Loucy (cell line): Measurements from ENCODE around the gene GABRA4.

Experiments used
- H2AFZ ChIP-seq: fragments of 200-600 bp; sonication (generic); 2 replicates; pipeline ENCODE4 v1.6.0; 2016; ENCODE audit warnings: antibody characterized with exemption, mild to moderate bottlenecking, low read length, moderate library complexity
- H3F3A ChIP-seq: fragments of 200-600 bp; 2 replicates; pipeline ENCODE4 v1.6.0; 2016; ENCODE audit warnings: antibody characterized with exemption, low read depth, mild to moderate bottlenecking
- H3K27me3 ChIP-seq: fragments of 200-600 bp; sonication (generic); 2 replicates; pipeline ENCODE4 v1.6.1; 2014; ENCODE audit warnings: low read length, mild to moderate bottlenecking; ENCODE audit not compliant: insufficient read depth, poor library complexity, severe bottlenecking
- H3K36me3 ChIP-seq: fragments of 200-600 bp; sonication (generic); 2 replicates; pipeline ENCODE4 v1.6.1; 2016; ENCODE audit warnings: low read length; ENCODE audit not compliant: insufficient read depth
- H3K4me1 ChIP-seq: fragments of 200-600 bp; sonication (generic); 2 replicates; pipeline ENCODE4 v1.5.1; 2014; ENCODE audit warnings: low read length, mild to moderate bottlenecking; ENCODE audit not compliant: insufficient read depth, poor library complexity, severe bottlenecking
- H3K4me2 ChIP-seq: fragments of 200-600 bp; sonication (generic); 2 replicates; pipeline ENCODE4 v1.6.0; 2014; ENCODE audit warnings: antibody characterized with exemption, low read length, low read depth, mild to moderate bottlenecking; ENCODE audit not compliant: poor library complexity, severe bottlenecking
- H3K4me3 ChIP-seq: fragments of 200-600 bp; sonication (generic); 2 replicates; pipeline ENCODE4 v1.5.1; 2014; ENCODE audit warnings: low read length, mild to moderate bottlenecking, mixed read lengths; ENCODE audit not compliant: poor library complexity, severe bottlenecking
- H3K79me2 ChIP-seq: fragments of 200-600 bp; sonication (generic); 2 replicates; pipeline ENCODE4 v1.6.1; 2014; ENCODE audit warnings: low read length; ENCODE audit not compliant: insufficient read depth
- H3K9ac ChIP-seq: fragments of 200-600 bp; sonication (generic); 2 replicates; pipeline ENCODE4 v1.6.0; 2014; ENCODE audit warnings: mild to moderate bottlenecking, low read depth, low read length, moderate library complexity; ENCODE audit not compliant: poor library complexity, severe bottlenecking
- H3K9me2 ChIP-seq: fragments of 200-600 bp; sonication (generic); replicated peaks from 2 replicates; pipeline ENCODE4 v1.6.1; 2016; ENCODE audit warnings: low read depth, low read length, mixed read lengths
- H3K9me3 ChIP-seq: fragments of 200-600 bp; sonication (generic); 2 replicates; pipeline ENCODE4 v1.6.1; 2014; ENCODE audit warnings: mild to moderate bottlenecking, antibody characterized with exemption, low read length, low read depth; ENCODE audit not compliant: insufficient read depth
- H4K20me1 ChIP-seq: fragments of 200-600 bp; sonication (generic); 2 replicates; pipeline ENCODE4 v1.6.0; 2014; ENCODE audit warnings: antibody characterized with exemption, low read length, mild to moderate bottlenecking; ENCODE audit not compliant: insufficient read depth, poor library complexity, severe bottlenecking
- CTCF ChIP-seq: fragments of 200-600 bp; sonication (generic); conservative IDR thresholded peaks from 2 replicates; pipeline ENCODE4 v1.5.1; 2014; ENCODE audit warnings: mild to moderate bottlenecking, antibody characterized with exemption, low read length
- EZH2phosphoT487 ChIP-seq: fragments of 200-600 bp; IDR thresholded peaks from 2 replicates; pipeline ENCODE4 v1.6.1; 2018; ENCODE audit warnings: antibody characterized with exemption, mild to moderate bottlenecking, moderate library complexity, borderline replicate concordance

GABRA4 gene

GRCh38 chr4:47032405-47033106, 39.2 kb upstream of the GABRA4 start:
- H3K4me1 ChIP-seq, result no peaks in the 10 kb centered on the region
- no peaks in the 10 kb centered on the region for H3K9me3 ChIP-seq
- H3K4me3 ChIP-seq, result peak overlapping the region; percentile 39
- no peaks in the 10 kb centered on the region for H3K9me2 ChIP-seq
- TF ChIP-seq EZH2phosphoT487 (no peak), CTCF (peak; percentile 67)
- peak overlapping the region; percentile 58 for H2AFZ ChIP-seq
- H3F3A ChIP-seq, result no peaks in the 10 kb centered on the region
- no peaks in the 10 kb centered on the region for H4K20me1 ChIP-seq
- H3K36me3 ChIP-seq, result no peaks in the 10 kb centered on the region
- H3K9ac ChIP-seq, result no peak overlapping the region
- peak overlapping the region; percentile 31 for H3K4me2 ChIP-seq
- H3K79me2 ChIP-seq, result no peaks in the 10 kb centered on the region
- H3K27me3 ChIP-seq, result no peaks in the 10 kb centered on the region

- H3F3A ChIP-seq, result no peaks in the 10 kb centered on the region
- TF ChIP-seq EZH2phosphoT487, result no peak
- TF ChIP-seq CTCF, result no peak
- H3K4me3 ChIP-seq, result no peak overlapping the region
- H3K9ac ChIP-seq, result no peak overlapping the region
- H3K4me2 ChIP-seq, result peak overlapping the region; percentile 31
- no peaks in the 10 kb centered on the region for H4K20me1 ChIP-seq
- H3K4me1 ChIP-seq, result no peaks in the 10 kb centered on the region
- H3K79me2 ChIP-seq, result no peaks in the 10 kb centered on the region
- no peaks in the 10 kb centered on the region for H3K27me3 ChIP-seq
- H2AFZ ChIP-seq, result no peak overlapping the region
- H3K36me3 ChIP-seq, result no peaks in the 10 kb centered on the region
- H3K9me3 ChIP-seq, result no peaks in the 10 kb centered on the region
- H3K9me2 ChIP-seq, result no peaks in the 10 kb centered on the region
These were observed 38.5 kb upstream of the GABRA4 start for GRCh38 chr4:47031751-47032404.

GRCh38 chr4:47031011-47031678, 37.8 kb upstream of the GABRA4 start, which contains the start of gene GABRB1:
Gene GABRB1, plus strand, starts transcription at chr4:47031567.
- peak within 1 kb of the TSS; percentile 31 for H3K4me2 ChIP-seq
- no peaks in the 10 kb centered on the region for H3K36me3 ChIP-seq
- H3K4me1 ChIP-seq, result no peaks in the 10 kb centered on the region
- H3K9ac ChIP-seq, result no peak within 1 kb of the TSS
- H4K20me1 ChIP-seq, result no peaks in the 10 kb centered on the region
- H2AFZ ChIP-seq, result peak within 1 kb of the TSS; percentile 58; the same call in 1 of the 2 replicates
- no peak within 1 kb of the TSS for H3K4me3 ChIP-seq
- no peak for TF ChIP-seq CTCF
- TF ChIP-seq EZH2phosphoT487, result no peak
- H3F3A ChIP-seq, result no peaks in the 10 kb centered on the region
- H3K9me2 ChIP-seq, result no peaks in the 10 kb centered on the region
- no peaks in the 10 kb centered on the region for H3K9me3 ChIP-seq
- no peaks in the 10 kb centered on the region for H3K79me2 ChIP-seq
- no peaks in the 10 kb centered on the region for H3K27me3 ChIP-seq
